Measurements from ENCODE around the gene SULT1C4. TPM values are rescaled to one million over a fixed set of nuclear protein-coding genes. Genes with fewer than 3 reads are reported as not detected.
"Not testable (repeated sequence)": the region's sequence is repeated elsewhere in the genome, so short reads cannot be mapped to it uniquely, and the experiment has no call there.

Gene SULT1C4
- total RNA-seq, 1 experiment from 2014 or later: 0.96 TPM

- TF ChIP-seq, protein P1, sequence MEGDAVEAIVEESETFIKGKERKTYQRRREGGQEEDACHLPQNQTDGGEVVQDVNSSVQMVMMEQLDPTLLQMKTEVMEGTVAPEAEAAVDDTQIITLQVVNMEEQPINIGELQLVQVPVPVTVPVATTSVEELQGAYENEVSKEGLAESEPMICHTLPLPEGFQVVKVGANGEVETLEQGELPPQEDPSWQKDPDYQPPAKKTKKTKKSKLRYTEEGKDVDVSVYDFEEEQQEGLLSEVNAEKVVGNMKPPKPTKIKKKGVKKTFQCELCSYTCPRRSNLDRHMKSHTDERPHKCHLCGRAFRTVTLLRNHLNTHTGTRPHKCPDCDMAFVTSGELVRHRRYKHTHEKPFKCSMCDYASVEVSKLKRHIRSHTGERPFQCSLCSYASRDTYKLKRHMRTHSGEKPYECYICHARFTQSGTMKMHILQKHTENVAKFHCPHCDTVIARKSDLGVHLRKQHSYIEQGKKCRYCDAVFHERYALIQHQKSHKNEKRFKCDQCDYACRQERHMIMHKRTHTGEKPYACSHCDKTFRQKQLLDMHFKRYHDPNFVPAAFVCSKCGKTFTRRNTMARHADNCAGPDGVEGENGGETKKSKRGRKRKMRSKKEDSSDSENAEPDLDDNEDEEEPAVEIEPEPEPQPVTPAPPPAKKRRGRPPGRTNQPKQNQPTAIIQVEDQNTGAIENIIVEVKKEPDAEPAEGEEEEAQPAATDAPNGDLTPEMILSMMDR (conservative IDR thresholded peaks at IDR 0.05): no peak
- Histone ChIP-seq H3K79me2 (ENCODE audit: insufficient read depth, low read length) (no peaks in the 10 kb centered on the region), H3K79me1 (ENCODE audit: insufficient read depth, low read depth, low read length, poor library complexity, severe bottlenecking) (no peaks in the 10 kb centered on the region), H4K5ac (ENCODE audit: insufficient read length, low read depth, low read length) (no peak overlapping the region), H3K18ac (ENCODE audit: insufficient read length, low read depth, low read length) (no peak overlapping the region), H2AK5ac (ENCODE audit: insufficient read length, low read length) (no peak overlapping the region), H3K4me2 (ENCODE audit: insufficient read depth, insufficient read length, low read length) (no peak overlapping the region), H3K27ac (ENCODE audit: insufficient read length, low read depth, low read length) (no peak overlapping the region), H2AFZ (ENCODE audit: low read length) (no peak overlapping the region), H2BK12ac (ENCODE audit: insufficient read length, low read depth, low read length) (no peak overlapping the region), H3K23ac (ENCODE audit: insufficient read length, low read depth, low read length) (no peak overlapping the region), H3K56ac (ENCODE audit: insufficient read length, low read depth, low read length) (no peak overlapping the region), H3K4ac (ENCODE audit: low read depth, low read length) (no peak overlapping the region), H2BK20ac (ENCODE audit: low read depth, low read length, poor library complexity, severe bottlenecking) (no peak overlapping the region), H4K20me1 (ENCODE audit: control insufficient read depth, insufficient read depth, insufficient read length) (no peaks in the 10 kb centered on the region), H3K27me3 (ENCODE audit: insufficient read depth, low read length) (no peaks in the 10 kb centered on the region), H2BK120ac (ENCODE audit: low read depth, low read length, poor library complexity, severe bottlenecking) (no peak overlapping the region), H2BK5ac (ENCODE audit: insufficient read length, low read length) (no peak overlapping the region), H3K23me2 (ENCODE audit: insufficient read length, low read depth, low read length, poor library complexity, severe bottlenecking) (no peaks in the 10 kb centered on the region), H3K14ac (ENCODE audit: insufficient read depth, low read length) (no peak overlapping the region), H3K9ac (ENCODE audit: extremely low read depth, insufficient read length, low read length) (no peak overlapping the region), H4K8ac (replicated peaks; ENCODE audit: insufficient read length, low read depth, low read length) (no peak overlapping the region), H3K4me1 (ENCODE audit: insufficient read depth, low read length) (no peaks in the 10 kb centered on the region), H3K9me3 (ENCODE audit: control insufficient read depth, low read depth, low read length) (no peaks in the 10 kb centered on the region), H2BK15ac (ENCODE audit: low read depth, low read length) (no peak overlapping the region), H3T11ph (ENCODE audit: low read length) (no peak overlapping the region), H4K91ac (ENCODE audit: insufficient read length, low read depth, low read length) (no peak overlapping the region)
- no CpG with 5 or more reads among the region's 2 CpGs for WGBS (ENCODE audit: extremely low coverage, insufficient read length, low lambda C conversion rate)
- Mint-ChIP-seq H3K27ac (no peak overlapping the region), H3K36me3 (ENCODE audit: insufficient read depth in 1 of 3, low read depth in 3 of 3) (no peaks in the 10 kb centered on the region), H3K9me3 (0 out of 5 replicates have a peak, but pooled peaks cover 0 to 2% of the 10 kb centered on the region in 2 experiments), H3K4me1 (peaks cover 4 to 10% of the 10 kb centered on the region in 2 experiments; a peak in 3 of 4 replicates), H3K27me3 (ENCODE audit: low read depth) (no peaks in the 10 kb centered on the region), H3K4me3 (no peak overlapping the region)
- DNase-seq: no peak
Observed at GRCh38 chr2:108355906-108356734, 21.6 kb upstream of the SULT1C4 start.

DNA sequence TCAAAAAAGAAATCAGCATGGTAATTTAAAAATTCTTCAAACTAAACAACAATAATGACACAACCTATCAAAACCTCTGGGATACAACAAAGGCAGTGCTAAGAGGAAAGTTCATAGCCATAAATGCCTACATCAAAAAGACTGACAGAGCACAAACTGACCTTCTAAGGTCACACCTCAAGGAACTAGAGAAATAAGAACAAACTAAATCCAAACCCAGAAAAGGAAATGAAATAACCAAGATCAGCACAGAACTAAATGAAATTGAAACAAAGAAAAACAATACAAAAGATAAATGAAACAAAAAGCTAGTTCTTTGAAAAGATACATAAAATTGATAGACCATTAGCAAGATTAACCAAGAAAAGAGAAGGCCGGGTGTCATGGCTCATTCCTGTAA lies 18.4 kb upstream of the SULT1C4 start:
- H4K5ac ChIP-seq (ENCODE audit: insufficient read length, low read depth, low read length); H3K18ac ChIP-seq (ENCODE audit: insufficient read length, low read depth, low read length); H3K4me3 Mint-ChIP-seq; H2BK12ac ChIP-seq (ENCODE audit: insufficient read length, low read depth, low read length); H3T11ph ChIP-seq (ENCODE audit: low read length); H3K79me2 ChIP-seq (ENCODE audit: insufficient read depth, low read length); H4K8ac ChIP-seq (replicated peaks; ENCODE audit: insufficient read length, low read depth, low read length); H3K9me3 Mint-ChIP-seq; H3K27me3 ChIP-seq (ENCODE audit: insufficient read depth, low read length); H3K56ac ChIP-seq (ENCODE audit: insufficient read length, low read depth, low read length); H3K4ac ChIP-seq (ENCODE audit: low read depth, low read length); H2BK20ac ChIP-seq (ENCODE audit: low read depth, low read length, poor library complexity, severe bottlenecking); H2BK120ac ChIP-seq (ENCODE audit: low read depth, low read length, poor library complexity, severe bottlenecking); H3K79me1 ChIP-seq (ENCODE audit: insufficient read depth, low read depth, low read length, poor library complexity, severe bottlenecking); H3K4me2 ChIP-seq (ENCODE audit: insufficient read depth, insufficient read length, low read length); H2BK15ac ChIP-seq (ENCODE audit: low read depth, low read length); H3K9ac ChIP-seq (ENCODE audit: extremely low read depth, insufficient read length, low read length); H3K27me3 Mint-ChIP-seq (ENCODE audit: low read depth); H3K27ac Mint-ChIP-seq; H3K23ac ChIP-seq (ENCODE audit: insufficient read length, low read depth, low read length); H3K14ac ChIP-seq (ENCODE audit: insufficient read depth, low read length); H2BK5ac ChIP-seq (ENCODE audit: insufficient read length, low read length); DNase-seq; H4K91ac ChIP-seq (ENCODE audit: insufficient read length, low read depth, low read length); H3K27ac ChIP-seq (ENCODE audit: insufficient read length, low read depth, low read length); H3K4me1 ChIP-seq (ENCODE audit: insufficient read depth, low read length); H3K23me2 ChIP-seq (ENCODE audit: insufficient read length, low read depth, low read length, poor library complexity, severe bottlenecking); H2AK5ac ChIP-seq (ENCODE audit: insufficient read length, low read length); H3K36me3 Mint-ChIP-seq (ENCODE audit: insufficient read depth in 1 of 3, low read depth in 3 of 3); H4K20me1 ChIP-seq (ENCODE audit: control insufficient read depth, insufficient read depth, insufficient read length); H2AFZ ChIP-seq (ENCODE audit: low read length); H3K9me3 ChIP-seq (ENCODE audit: control insufficient read depth, low read depth, low read length): not testable (repeated sequence)
- no CpG with 5 or more reads among the region's 1 CpG for WGBS (ENCODE audit: extremely low coverage, insufficient read length, low lambda C conversion rate)
- peaks cover 7 to 10% of the 10 kb centered on the region in 2 experiments; a peak in 3 of 4 replicates for H3K4me1 Mint-ChIP-seq

Measured in H9 (cell line).